CD14-positive monocyte (primary cell): ENCODE data around the gene POM121C. TPM values are rescaled to one million over a fixed set of nuclear protein-coding genes. Genes with fewer than 3 reads are reported as not detected.
"Not testable (repeated sequence)": the region's sequence is repeated elsewhere in the genome, so short reads cannot be mapped to it uniquely, and the experiment has no call there.

ENCODE experiments used
- DNase-seq, 3 donors: peaks; one replicate each; pipeline ENCODE4 v3.0.0-alpha.2; 2011 to 2022
- H2AFZ ChIP-seq: 2 replicates; pipeline ENCODE4 v1.6.0; 2012; ENCODE audit warnings: mild to moderate bottlenecking, low read depth, low read length, inconsistent platforms; ENCODE audit not compliant: insufficient read depth, poor library complexity, severe bottlenecking
- H3K27ac ChIP-seq, 2 donors: 1 replicate in 1 of 2; 2 replicates in 1 of 2; pipeline ENCODE4 v1.5.1; 2012 to 2013; ENCODE audit warnings: low read length in 2 of 2, control low read depth in 1 of 2, inconsistent platforms in 1 of 2, low read depth in 1 of 2, mild to moderate bottlenecking in 1 of 2
- H3K27me3 ChIP-seq, 2 donors: one replicate each; pipeline versions ENCODE4 v1.6.0 to v1.6.1; 2011 to 2013; ENCODE audit warnings: low read length in 2 of 2; ENCODE audit not compliant: control insufficient read depth in 2 of 2, insufficient read depth in 2 of 2
- H3K36me3 ChIP-seq, 2 donors: replicated peaks in 1 of 2; 1 replicate in 1 of 2; 2 replicates in 1 of 2; pipeline versions ENCODE4 v1.5.1 to v1.6.1; 2012 to 2013; ENCODE audit warnings: low read length in 2 of 2, control low read depth in 1 of 2, inconsistent platforms in 1 of 2, mild to moderate bottlenecking in 1 of 2; ENCODE audit not compliant: insufficient read depth in 2 of 2, control insufficient read depth in 1 of 2
- H3K4me1 ChIP-seq, 2 donors: 1 replicate in 1 of 2; 2 replicates in 1 of 2; pipeline versions ENCODE4 v1.5.1 to v1.6.1; 2012 to 2013; ENCODE audit warnings: low read length in 2 of 2, control low read depth in 1 of 2, inconsistent platforms in 1 of 2, mild to moderate bottlenecking in 1 of 2, moderate library complexity in 1 of 2; ENCODE audit not compliant: insufficient read depth in 2 of 2, control insufficient read depth in 1 of 2
- H3K4me2 ChIP-seq: replicated peaks from 2 replicates; pipeline ENCODE3; 2012; ENCODE audit warnings: low read length, moderate library complexity, mild to moderate bottlenecking; ENCODE audit not compliant: poor library complexity, severe bottlenecking; ENCODE audit errors: extremely low read depth
- H3K4me3 ChIP-seq, 3 experiments: fragments of 200-600 bp in 1 of 3; sonication (generic) in 1 of 3; replicated peaks in 1 of 3; 1 replicate in 2 of 3; 2 replicates in 1 of 3; pipeline ENCODE4 v1.5.1; 2011 to 2013; ENCODE audit warnings: low read length in 3 of 3, mild to moderate bottlenecking in 3 of 3, control low read depth in 2 of 3, low read depth in 2 of 3, inconsistent platforms in 1 of 3, moderate library complexity in 1 of 3
- H3K79me2 ChIP-seq: 2 replicates; pipeline ENCODE4 v1.6.0; 2012; ENCODE audit warnings: mild to moderate bottlenecking, control low read depth, inconsistent platforms, low read length, moderate library complexity; ENCODE audit not compliant: insufficient read depth
- H3K9ac ChIP-seq: 2 replicates; pipeline ENCODE4 v1.6.0; 2017; ENCODE audit warnings: low read length, mild to moderate bottlenecking; ENCODE audit not compliant: insufficient read depth, poor library complexity, severe bottlenecking
- H3K9me3 ChIP-seq, 2 donors: replicated peaks in 1 of 2; 1 replicate in 1 of 2; 2 replicates in 1 of 2; pipeline versions ENCODE4 v1.5.1 to v1.6.1; 2012 to 2013; ENCODE audit warnings: low read length in 2 of 2, control low read depth in 1 of 2; ENCODE audit not compliant: control insufficient read depth in 1 of 2, insufficient read depth in 1 of 2
- H4K20me1 ChIP-seq: 2 replicates; pipeline ENCODE4 v1.6.0; 2012; ENCODE audit warnings: mild to moderate bottlenecking, low read length, control low read depth, moderate library complexity; ENCODE audit not compliant: insufficient read depth
- H3K27ac Mint-ChIP-seq, 7 donors: one replicate each; pipeline ENCODE4 v1.8.0; 2020; ENCODE audit warnings: mild to moderate bottlenecking in 7 of 7, mixed read lengths in 7 of 7, moderate library complexity in 6 of 7, inconsistent platforms in 2 of 7
- H3K27me3 Mint-ChIP-seq, 3 donors: one replicate each; pipeline ENCODE4 v1.8.0; 2021 to 2022; ENCODE audit warnings: low read depth in 3 of 3, mild to moderate bottlenecking in 3 of 3, mixed read lengths in 3 of 3, moderate library complexity in 3 of 3, inconsistent platforms in 1 of 3
- H3K36me3 Mint-ChIP-seq, 2 donors: one replicate each; pipeline ENCODE4 v1.8.0; 2020; ENCODE audit warnings: mixed read lengths in 2 of 2, inconsistent platforms in 1 of 2, mild to moderate bottlenecking in 1 of 2
- H3K4me1 Mint-ChIP-seq: one replicate; pipeline ENCODE4 v1.8.0; 2020; ENCODE audit warnings: mild to moderate bottlenecking, mixed read lengths
- H3K4me3 Mint-ChIP-seq, 2 donors: one replicate each; pipeline ENCODE4 v1.8.0; 2020; ENCODE audit warnings: mild to moderate bottlenecking in 2 of 2, mixed read lengths in 2 of 2, moderate library complexity in 1 of 2
- H3K9me3 Mint-ChIP-seq, 7 donors: one replicate each; pipeline ENCODE4 v1.8.0; 2020 to 2022; ENCODE audit warnings: mixed read lengths in 7 of 7, mild to moderate bottlenecking in 6 of 7, moderate library complexity in 6 of 7, inconsistent platforms in 2 of 7
- WGBS: methylation state at CpG from one replicate; pipeline ENCODE4 v1.1.5; 2013; ENCODE audit warnings: missing lambda C conversion rate; ENCODE audit not compliant: insufficient coverage; 5-methylcytosine and 5-hydroxymethylcytosine counted together
- intact Hi-C, 2 donors: fragments of 100-400 bp; cut with micrococcal nuclease; formaldehyde crosslinking; loops; one replicate each; pipeline versions ENCODE4 v1.15.0 to v1.15.1; 2023
- polyA plus RNA-seq, 3 donors: library from polyadenylated mRNA; depleted of rRNA in 1 of 3; unstranded in 2 of 3; stranded (reverse) in 1 of 3; fragments of 300-500 nt in 2 of 3; fragments of >200 nt in 1 of 3; fragmentation: Illumina TruSeq in 2 of 3; gene quantifications; 1 replicate in 2 of 3; 2 replicates in 1 of 3; pipeline ENCODE4 v1.2.3, GENCODE V29; 2012 to 2021

The POM121C gene
- polyA plus RNA-seq, 3 donors, result 2.2 to 17.0 (median 3.9) TPM

GRCh38 chr7:75403455-75404443, 82.3 kb downstream of the POM121C start:
- H3K79me2 ChIP-seq, H3K36me3 Mint-ChIP-seq, DNase-seq: not testable (repeated sequence)

DNA sequence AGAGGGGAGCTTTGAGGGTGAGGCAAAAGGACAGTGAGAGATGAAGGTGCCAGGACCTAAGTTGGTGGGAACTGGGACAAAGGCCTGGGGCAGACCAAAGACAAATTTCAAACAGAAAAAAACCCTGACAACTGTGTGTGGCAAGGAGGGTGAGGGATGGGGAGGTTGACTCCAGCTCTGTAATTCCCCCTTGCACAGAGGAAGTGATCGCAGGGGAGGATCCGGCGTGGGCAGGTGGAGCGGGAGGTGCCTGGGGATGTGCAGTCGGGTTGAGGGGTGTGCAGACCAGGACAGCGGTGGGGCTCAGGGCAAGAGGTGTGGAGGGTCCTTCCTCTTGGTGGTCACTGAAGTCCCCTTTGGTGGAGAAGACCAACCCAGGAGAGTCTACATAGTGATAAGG, 85.5 kb downstream of the POM121C start:
- H3K27ac ChIP-seq, H3K36me3 Mint-ChIP-seq, H3K4me3 Mint-ChIP-seq, H3K9ac ChIP-seq, H3K9me3 Mint-ChIP-seq, intact Hi-C loops, DNase-seq, H2AFZ ChIP-seq, H3K27me3 Mint-ChIP-seq, H3K9me3 ChIP-seq, H3K27ac Mint-ChIP-seq, H3K27me3 ChIP-seq, H3K36me3 ChIP-seq, H3K79me2 ChIP-seq, H4K20me1 ChIP-seq, H3K4me1 ChIP-seq, H3K4me3 ChIP-seq, H3K4me2 ChIP-seq, H3K4me1 Mint-ChIP-seq: not testable (repeated sequence)
- WGBS, result no CpG with 5 or more reads among the region's 6 CpGs

More at GRCh38 chr7:75403455-75404443, 82.3 kb downstream of the POM121C start:
- H3K9ac ChIP-seq, H3K27ac ChIP-seq, H3K27me3 ChIP-seq, H3K36me3 ChIP-seq, H3K9me3 ChIP-seq, intact Hi-C loops, H3K4me2 ChIP-seq, H3K27me3 Mint-ChIP-seq, H2AFZ ChIP-seq, H3K4me1 Mint-ChIP-seq, H3K4me3 ChIP-seq, H4K20me1 ChIP-seq, H3K4me1 ChIP-seq, H3K4me3 Mint-ChIP-seq, H3K9me3 Mint-ChIP-seq, H3K27ac Mint-ChIP-seq: not testable (repeated sequence)
- WGBS, result no CpG with 5 or more reads among the region's 28 CpGs

DNA sequence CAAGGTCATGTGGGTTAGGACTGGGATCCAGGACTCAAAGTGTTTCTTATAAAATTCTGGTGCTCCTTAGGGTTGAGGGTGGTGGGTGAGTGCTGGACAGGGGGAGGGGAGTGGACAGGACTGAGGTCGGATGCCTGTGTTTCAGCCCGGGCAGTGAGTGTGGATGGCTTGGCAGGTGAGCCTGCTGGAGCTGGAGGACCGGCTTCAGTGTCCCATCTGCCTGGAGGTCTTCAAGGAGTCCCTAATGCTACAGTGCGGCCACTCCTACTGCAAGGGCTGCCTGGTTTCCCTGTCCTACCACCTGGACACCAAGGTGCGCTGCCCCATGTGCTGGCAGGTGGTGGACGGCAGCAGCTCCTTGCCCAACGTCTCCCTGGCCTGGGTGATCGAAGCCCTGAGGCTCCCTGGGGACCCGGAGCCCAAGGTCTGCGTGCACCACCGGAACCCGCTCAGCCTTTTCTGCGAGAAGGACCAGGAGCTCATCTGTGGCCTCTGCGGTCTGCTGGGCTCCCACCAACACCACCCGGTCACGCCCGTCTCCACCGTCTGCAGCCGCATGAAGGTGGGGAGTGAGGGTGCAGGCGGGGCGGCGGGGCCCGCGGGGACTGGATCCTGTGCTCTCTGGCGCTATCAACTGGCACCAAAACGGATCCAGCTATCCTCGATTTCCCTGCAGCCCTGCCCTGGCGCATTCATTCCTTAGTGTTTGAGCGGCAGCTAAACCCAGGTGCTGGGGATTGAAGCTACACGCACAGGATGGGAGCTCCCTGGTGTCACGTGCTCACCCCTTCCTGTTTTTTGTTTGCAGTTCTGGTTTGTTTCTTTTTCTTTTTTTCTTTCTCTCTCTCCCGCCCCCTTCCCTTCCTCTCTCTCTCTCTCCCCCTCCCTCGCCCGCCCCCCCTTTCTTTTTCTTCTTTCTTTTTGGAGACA, 87.1 kb downstream of the POM121C start:
- H3K9me3 Mint-ChIP-seq, H3K27ac Mint-ChIP-seq, intact Hi-C loops, H3K9me3 ChIP-seq, H3K9ac ChIP-seq, H3K4me2 ChIP-seq, DNase-seq, H3K27me3 ChIP-seq, H3K4me1 ChIP-seq, H3K27me3 Mint-ChIP-seq, H4K20me1 ChIP-seq, H3K36me3 ChIP-seq, H3K36me3 Mint-ChIP-seq, H3K4me1 Mint-ChIP-seq, H3K4me3 Mint-ChIP-seq, H3K4me3 ChIP-seq, H3K27ac ChIP-seq, H2AFZ ChIP-seq, H3K79me2 ChIP-seq: not testable (repeated sequence)
- no CpG with 5 or more reads among the region's 34 CpGs for WGBS

- H3K4me3 Mint-ChIP-seq, H3K4me3 ChIP-seq, H2AFZ ChIP-seq, H3K36me3 Mint-ChIP-seq, H3K4me1 ChIP-seq, H3K36me3 ChIP-seq, intact Hi-C loops, H3K27me3 ChIP-seq, H3K27ac Mint-ChIP-seq, H3K9me3 ChIP-seq, H4K20me1 ChIP-seq, H3K27me3 Mint-ChIP-seq, DNase-seq, H3K9me3 Mint-ChIP-seq, H3K4me1 Mint-ChIP-seq, H3K9ac ChIP-seq, H3K79me2 ChIP-seq, H3K4me2 ChIP-seq, H3K27ac ChIP-seq: not testable (repeated sequence)
- WGBS, result no CpG with 5 or more reads among the region's 2 CpGs
Measured at GRCh38 chr7:75397865-75398264, 88.2 kb downstream of the POM121C start.
